Hepatic stellate cell (primary cell): ENCODE results near the gene SLC25A22.

Experiments
- DNase-seq: peaks from one replicate; pipeline ENCODE4 v3.0.0; 2011; ENCODE audit warnings: low spot score

Gene SLC25A22

GRCh38 chr11:788953-789940, 8.8 kb downstream of the SLC25A22 start:
- no peak for DNase-seq

- no peak for DNase-seq
Observed at GRCh38 chr11:788009-788640, 10.0 kb downstream of the SLC25A22 start.

GRCh38 chr11:787084-787675, 10.9 kb downstream of the SLC25A22 start:
- no peak for DNase-seq

- no peak for DNase-seq
Observed at GRCh38 chr11:786235-787083, 11.6 kb downstream of the SLC25A22 start.

- DNase-seq, result no peak
Observed at GRCh38 chr11:783581-784015, 14.5 kb downstream of the SLC25A22 start.

- no peak for DNase-seq
Observed at GRCh38 chr11:782264-783174, 15.6 kb downstream of the SLC25A22 start.

- no peak for DNase-seq
Observed at GRCh38 chr11:779955-780532, 18.0 kb downstream of the SLC25A22 start.

- no peak for DNase-seq
Observed at GRCh38 chr11:778976-779954, 18.8 kb downstream of the SLC25A22 start.

GRCh38 chr11:777288-778255, 20.5 kb downstream of the SLC25A22 start, which contains the start of gene GATD1:
Gene GATD1 (minus strand): TSS chr11:777487. CDS start chr11:777462, 25 bp downstream.
- peak; percentile 100 for DNase-seq

GRCh38 chr11:776561-777287, 21.4 kb downstream of the SLC25A22 start:
- peak; percentile 74 for DNase-seq

GRCh38 chr11:776263-776560, 21.9 kb downstream of the SLC25A22 start:
- no peak for DNase-seq

GRCh38 chr11:774873-775592, 23.0 kb downstream of the SLC25A22 start:
- DNase-seq, result no peak

- no peak for DNase-seq
Observed at GRCh38 chr11:773830-774229, 24.3 kb downstream of the SLC25A22 start.

GRCh38 chr11:773425-773824, 24.7 kb downstream of the SLC25A22 start:
- no peak for DNase-seq

- DNase-seq, result no peak
Observed at GRCh38 chr11:772429-773390, 25.4 kb downstream of the SLC25A22 start.
